Stomach (tissue), 9 donors: ENCODE results near the gene PRRC1. TPM values are rescaled to one million over a fixed set of nuclear protein-coding genes. Genes with fewer than 3 reads are reported as not detected.

Source experiments
- DNase-seq, 2 donors: peaks; one replicate each; pipeline versions ENCODE4 v3.0.0 to v3.0.0-alpha.2; 2013 to 2019
- H3K27ac ChIP-seq, 5 donors: fragments of 200-600 bp in 4 of 5; sonication (generic) in 4 of 5; one replicate each; pipeline ENCODE4 v1.5.1; 2013 to 2019; ENCODE audit warnings: mild to moderate bottlenecking in 1 of 5, moderate library complexity in 1 of 5
- H3K27me3 ChIP-seq, 3 donors: fragments of 200-600 bp; sonication (generic); one replicate each; pipeline ENCODE4 v1.5.1; 2017 to 2019; ENCODE audit warnings: mixed run types in 1 of 3
- H3K36me3 ChIP-seq, 4 donors: fragments of 200-600 bp; sonication (generic); 1 replicate in 3 of 4; 2 replicates in 1 of 4; pipeline ENCODE4 v1.5.1; 2016 to 2019
- H3K4me1 ChIP-seq, 4 donors: fragments of 200-600 bp; sonication (generic); one replicate each; pipeline ENCODE4 v1.5.1; 2016 to 2019
- H3K4me3 ChIP-seq, 4 donors: fragments of 200-600 bp; sonication (generic) in 3 of 4; one replicate each; pipeline ENCODE4 v1.5.1; 2016 to 2019; ENCODE audit warnings: mild to moderate bottlenecking in 1 of 4
- H3K9me3 ChIP-seq, 4 donors: fragments of 200-600 bp; sonication (generic); one replicate each; pipeline ENCODE4 v1.5.1; 2016 to 2019
- CTCF ChIP-seq, 7 experiments: fragments of 450-650 bp in 4 of 7; fragments of 200-600 bp in 3 of 7; sonication (generic) in 3 of 7; IDR thresholded peaks; one replicate each; pipeline ENCODE4 v1.5.1; 2016 to 2019; ENCODE audit warnings: antibody characterized with exemption in 7 of 7, control low read depth in 2 of 7, mild to moderate bottlenecking in 1 of 7
- EP300 ChIP-seq: sonication (generic); formaldehyde crosslinking; IDR thresholded peaks from one replicate; pipeline ENCODE4 v1.6.1; 2017; ENCODE audit warnings: antibody characterized with exemption
- POLR2A ChIP-seq, 4 donors: fragments of 450-650 bp; IDR thresholded peaks; one replicate each; pipeline ENCODE4 v1.6.1; 2016; ENCODE audit warnings: antibody characterized with exemption in 4 of 4, control low read depth in 2 of 4, mild to moderate bottlenecking in 1 of 4, moderate library complexity in 1 of 4
- POLR2AphosphoS5 ChIP-seq, 3 donors: sonication (generic); formaldehyde crosslinking; IDR thresholded peaks; one replicate each; pipeline ENCODE4 v1.6.1; 2016; ENCODE audit warnings: antibody characterized with exemption in 3 of 3
- WGBS, 5 donors: extraction: QIAGEN DNeasy Blood & Tissue Kit in 3 of 5; methylation state at CpG; one replicate each; pipeline versions ENCODE4 v1.1.5 to v1.1.7; 2013 to 2018; 5-methylcytosine and 5-hydroxymethylcytosine counted together
- intact Hi-C: fragments of 100-400 bp; cut with DNase I; formaldehyde crosslinking; loops from one replicate; pipeline ENCODE4 v1.15.1; 2023; ENCODE audit warnings: low total_unique reads
- polyA plus RNA-seq, 3 donors: library from polyadenylated mRNA; stranded (reverse); fragments of 200-250 nt; gene quantifications; one replicate each; pipeline ENCODE4 v1.2.3, GENCODE V29; 2013
- total RNA-seq, 5 donors: library from RNA; depleted of rRNA; stranded (reverse); fragments of >200 nt; gene quantifications; one replicate each; pipeline versions ENCODE4 v1.1.0 to v1.2.3, GENCODE V29; 2014 to 2016
- donor health status: healthy with polysubstance abuse.
- donor health status: Bipolar disorder and iron deficiency.
- donor health status: healthy.

Gene PRRC1
- total and polyA plus RNA-seq, 8 donors = 12.5 to 82.8 (median 30.5) TPM

DNA sequence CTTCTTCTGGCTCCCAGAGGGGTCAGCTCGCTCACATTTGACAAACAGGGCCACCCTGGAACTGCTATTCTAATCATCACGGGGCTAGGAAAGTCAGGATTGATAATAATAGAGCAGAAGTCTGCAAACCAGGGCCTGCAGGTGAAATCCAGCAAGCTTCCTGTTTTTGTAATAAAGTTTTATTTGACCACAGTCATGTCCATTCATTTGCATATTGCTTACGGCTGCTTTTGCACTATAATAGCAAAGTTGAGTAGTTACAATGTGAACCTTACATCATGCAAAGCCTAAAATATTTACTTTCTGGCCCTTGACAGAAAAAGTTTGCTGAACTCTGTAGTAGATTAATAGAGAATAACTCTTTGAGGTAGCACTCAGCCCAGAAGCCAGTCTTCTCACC is 68.2 kb downstream of the PRRC1 start:
- H3K4me3 ChIP-seq = no peak overlapping the region
- intact Hi-C loops = no loop called here
- TF ChIP-seq POLR2A (IDR thresholded peaks at IDR 0.05) (no peak), CTCF (IDR thresholded peaks at IDR 0.05) (no peak), EP300 (no peak), POLR2AphosphoS5 (IDR thresholded peaks at IDR 0.05) (no peak)
- H3K27ac ChIP-seq = no peak overlapping the region
- H3K9me3 ChIP-seq = no peaks in the 10 kb centered on the region
- H3K4me1 ChIP-seq = no peaks in the 10 kb centered on the region
- no peaks in the 10 kb centered on the region for H3K27me3 ChIP-seq
- no peak for DNase-seq
- 62 to 80% (median 71%) methylated on average over 3 of the region's 3 CpGs for WGBS, 5 donors
- no peaks in the 10 kb centered on the region for H3K36me3 ChIP-seq

GRCh38 chr5:127586066-127586770 is 68.8 kb downstream of the PRRC1 start:
- WGBS, 5 donors = 58 to 68% (median 64%) methylated on average over 5 of the region's 5 CpGs
- H3K36me3 ChIP-seq = no peaks in the 10 kb centered on the region
- H3K9me3 ChIP-seq = no peaks in the 10 kb centered on the region
- TF ChIP-seq CTCF (IDR thresholded peaks at IDR 0.05) = no peak
- TF ChIP-seq POLR2AphosphoS5 (IDR thresholded peaks at IDR 0.05) = no peak
- no peak for TF ChIP-seq EP300
- TF ChIP-seq POLR2A (IDR thresholded peaks at IDR 0.05) = no peak
- intact Hi-C loops = no loop called here
- H3K27ac ChIP-seq = no peak overlapping the region
- no peaks in the 10 kb centered on the region for H3K27me3 ChIP-seq
- no peaks in the 10 kb centered on the region for H3K4me1 ChIP-seq
- peak in 1 of 2 donors; percentile 19 for DNase-seq
- no peak overlapping the region for H3K4me3 ChIP-seq

GRCh38 chr5:127586811-127587210 is 69.4 kb downstream of the PRRC1 start:
- no peaks in the 10 kb centered on the region for H3K36me3 ChIP-seq
- no peak overlapping the region for H3K27ac ChIP-seq
- no peaks in the 10 kb centered on the region for H3K27me3 ChIP-seq
- no peaks in the 10 kb centered on the region for H3K9me3 ChIP-seq
- intact Hi-C loops = no loop called here
- no peak for DNase-seq
- no peaks in the 10 kb centered on the region for H3K4me1 ChIP-seq
- H3K4me3 ChIP-seq = no peak overlapping the region
- TF ChIP-seq POLR2A (IDR thresholded peaks at IDR 0.05) = no peak
- no peak for TF ChIP-seq EP300
- no peak for TF ChIP-seq POLR2AphosphoS5 (IDR thresholded peaks at IDR 0.05)
- no peak for TF ChIP-seq CTCF (IDR thresholded peaks at IDR 0.05)

GRCh38 chr5:127587246-127587917 is 69.9 kb downstream of the PRRC1 start:
- Histone ChIP-seq H3K27me3 (no peaks in the 10 kb centered on the region), H3K36me3 (no peaks in the 10 kb centered on the region), H3K4me1 (no peaks in the 10 kb centered on the region), H3K9me3 (no peaks in the 10 kb centered on the region), H3K4me3 (no peak overlapping the region), H3K27ac (no peak overlapping the region)
- WGBS, 5 donors = 46 to 67% (median 61%) methylated on average over 4 of the region's 4 CpGs
- no peak for TF ChIP-seq POLR2A (IDR thresholded peaks at IDR 0.05)
- TF ChIP-seq POLR2AphosphoS5 (IDR thresholded peaks at IDR 0.05) = no peak
- no peak for TF ChIP-seq CTCF (IDR thresholded peaks at IDR 0.05)
- no peak for TF ChIP-seq EP300
- DNase-seq = no peak
- intact Hi-C loops = no loop called here
